22Rv1 (cell line): Measurements from ENCODE around the gene ITFG1.

Experiments
- ZFX ChIP-seq: fragments of 450-650 bp; IDR thresholded peaks from 2 replicates; pipeline ENCODE4 v1.6.1; 2017; ENCODE audit warnings: antibody characterized with exemption, borderline replicate concordance
- TF ChIP-seq, protein P1 (sequence below): fragments of 450-650 bp; IDR thresholded peaks from 2 replicates; pipeline ENCODE4 v1.5.1; 2017; ENCODE audit warnings: mild to moderate bottlenecking

DNA sequence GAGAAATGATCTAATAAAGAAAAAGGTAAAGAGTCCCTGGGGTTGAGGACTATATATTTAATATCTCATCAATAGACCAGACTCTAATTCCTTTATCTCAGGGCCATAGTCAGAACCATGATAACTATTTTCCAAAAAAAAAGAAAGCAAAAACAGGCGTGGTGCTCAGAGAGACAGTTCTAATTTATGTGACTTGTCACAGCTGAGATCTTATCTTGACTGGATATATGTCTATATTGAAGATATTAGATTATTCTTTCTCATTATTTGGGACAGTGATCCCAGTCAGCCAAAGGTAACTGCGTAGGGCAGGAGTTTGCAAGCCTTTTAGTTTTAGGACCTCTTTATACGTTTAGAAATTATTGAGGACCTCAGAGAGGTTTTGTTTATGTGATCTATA, 52.4 kb downstream of the ITFG1 start:
- TF ChIP-seq, protein P1, sequence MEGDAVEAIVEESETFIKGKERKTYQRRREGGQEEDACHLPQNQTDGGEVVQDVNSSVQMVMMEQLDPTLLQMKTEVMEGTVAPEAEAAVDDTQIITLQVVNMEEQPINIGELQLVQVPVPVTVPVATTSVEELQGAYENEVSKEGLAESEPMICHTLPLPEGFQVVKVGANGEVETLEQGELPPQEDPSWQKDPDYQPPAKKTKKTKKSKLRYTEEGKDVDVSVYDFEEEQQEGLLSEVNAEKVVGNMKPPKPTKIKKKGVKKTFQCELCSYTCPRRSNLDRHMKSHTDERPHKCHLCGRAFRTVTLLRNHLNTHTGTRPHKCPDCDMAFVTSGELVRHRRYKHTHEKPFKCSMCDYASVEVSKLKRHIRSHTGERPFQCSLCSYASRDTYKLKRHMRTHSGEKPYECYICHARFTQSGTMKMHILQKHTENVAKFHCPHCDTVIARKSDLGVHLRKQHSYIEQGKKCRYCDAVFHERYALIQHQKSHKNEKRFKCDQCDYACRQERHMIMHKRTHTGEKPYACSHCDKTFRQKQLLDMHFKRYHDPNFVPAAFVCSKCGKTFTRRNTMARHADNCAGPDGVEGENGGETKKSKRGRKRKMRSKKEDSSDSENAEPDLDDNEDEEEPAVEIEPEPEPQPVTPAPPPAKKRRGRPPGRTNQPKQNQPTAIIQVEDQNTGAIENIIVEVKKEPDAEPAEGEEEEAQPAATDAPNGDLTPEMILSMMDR = no peak
- no peak for TF ChIP-seq ZFX
